Measurements from ENCODE around the gene EXOG. TPM values are rescaled to one million over a fixed set of nuclear protein-coding genes. Genes with fewer than 3 reads are reported as not detected.

EXOG gene
- total RNA-seq, 1 experiment from 2014 or later = 8.3 TPM

GRCh38 chr3:38491215-38491614 lies 4.9 kb upstream of the EXOG start:
- intact Hi-C loops (cut with micrococcal nuclease) = no loop called here
- Histone ChIP-seq H3K9me2 (ENCODE audit: insufficient read depth) (no peaks in the 10 kb centered on the region), H3K27ac (ENCODE audit: low read depth, low read length) (no peak overlapping the region), H3K9me3 (ENCODE audit: control insufficient read depth in 1 of 2, insufficient read depth in 1 of 2, low read depth in 1 of 2, low read length in 2 of 2) (no peaks in the 10 kb centered on the region), H2AFZ (ENCODE audit: low read depth, low read length, poor library complexity, severe bottlenecking) (no peak overlapping the region), H3K27me3 (ENCODE audit: insufficient read depth, low read length) (no peaks in the 10 kb centered on the region), H4K20me1 (ENCODE audit: insufficient read depth) (no peaks in the 10 kb centered on the region), H3K4me3 (replicated peaks in 1 of 2; ENCODE audit: low read depth in 1 of 2, low read length in 2 of 2) (no peak overlapping the region), H3K9ac (ENCODE audit: low read length) (no peak overlapping the region), H3K4me1 (ENCODE audit: control insufficient read depth in 1 of 2, insufficient read depth in 2 of 2, low read length in 2 of 2) (no peaks in the 10 kb centered on the region), H3K4me2 (ENCODE audit: low read length) (no peak overlapping the region), H3K36me3 (ENCODE audit: control insufficient read depth in 1 of 2, insufficient read depth in 2 of 2, low read length in 2 of 2) (no peaks in the 10 kb centered on the region), H3K79me2 (ENCODE audit: insufficient read depth, low read length) (no peaks in the 10 kb centered on the region)
- ChIA-PET RAD21 (ENCODE audit: low non-redundant PET in 1 of 2, low total read pairs in 2 of 2, uncharacterized antibody in 2 of 2, unreplicated experiment in 2 of 2) (no interaction called here), POLR2A (no interaction called here), CTCF (no interaction called here)
- TF ChIP-seq ZFX (IDR thresholded peaks at IDR 0.05) (no peak), ATF3 (IDR thresholded peaks at IDR 0.05) (no peak), POLR2AphosphoS5 (IDR thresholded peaks at IDR 0.05; ENCODE audit: low read depth, low read length) (no peak), POLR2A (IDR thresholded peaks at IDR 0.05; ENCODE audit: borderline replicate concordance, extremely low read depth, insufficient read depth, insufficient read length) (no peak), EZH2phosphoT487 (IDR thresholded peaks at IDR 0.05; ENCODE audit: borderline replicate concordance) (no peak), EGR1 (IDR thresholded peaks at IDR 0.05; ENCODE audit: low read depth) (no peak), MAX (IDR thresholded peaks at IDR 0.05) (no peak), SP1 (IDR thresholded peaks at IDR 0.05; ENCODE audit: low read depth) (no peak), CEBPB (IDR thresholded peaks at IDR 0.05; ENCODE audit: low read depth) (no peak), RAD21 (IDR thresholded peaks at IDR 0.05; ENCODE audit: low read depth) (no peak)
- BruUV-seq (replicated peaks) = no TSS peak
- ATAC-seq = no peak
- no peak for DNase-seq (ENCODE audit: low read depth, low spot score)

GRCh38 chr3:38493031-38493430 lies 3.1 kb upstream of the EXOG start:
- Histone ChIP-seq H4K20me1 (ENCODE audit: insufficient read depth) (no peaks in the 10 kb centered on the region), H3K4me3 (replicated peaks in 1 of 2; ENCODE audit: low read depth in 1 of 2, low read length in 2 of 2) (no peak overlapping the region), H3K9me2 (ENCODE audit: insufficient read depth) (no peaks in the 10 kb centered on the region), H3K36me3 (ENCODE audit: control insufficient read depth in 1 of 2, insufficient read depth in 2 of 2, low read length in 2 of 2) (no peaks in the 10 kb centered on the region), H2AFZ (ENCODE audit: low read depth, low read length, poor library complexity, severe bottlenecking) (no peak overlapping the region), H3K27ac (ENCODE audit: low read depth, low read length) (no peak overlapping the region), H3K9ac (ENCODE audit: low read length) (no peak overlapping the region), H3K79me2 (ENCODE audit: insufficient read depth, low read length) (no peaks in the 10 kb centered on the region; the same call in 1 of the 2 replicates), H3K4me2 (ENCODE audit: low read length) (no peak overlapping the region), H3K4me1 (ENCODE audit: control insufficient read depth in 1 of 2, insufficient read depth in 2 of 2, low read length in 2 of 2) (peaks cover 4 to 7% of the 10 kb centered on the region in 2 experiments; a peak in 3 of 4 replicates), H3K27me3 (ENCODE audit: insufficient read depth, low read length) (no peaks in the 10 kb centered on the region), H3K9me3 (ENCODE audit: control insufficient read depth in 1 of 2, insufficient read depth in 1 of 2, low read depth in 1 of 2, low read length in 2 of 2) (no peaks in the 10 kb centered on the region)
- TF ChIP-seq SP1 (IDR thresholded peaks at IDR 0.05; ENCODE audit: low read depth) (no peak), YY1 (IDR thresholded peaks at IDR 0.05; ENCODE audit: extremely low read depth, insufficient replicate concordance, low read depth, low read length) (no peak), ATF3 (IDR thresholded peaks at IDR 0.05) (no peak), CEBPB (IDR thresholded peaks at IDR 0.05; ENCODE audit: low read depth) (no peak), FOSL1 (IDR thresholded peaks at IDR 0.05; ENCODE audit: low read depth) (no peak), EZH2phosphoT487 (IDR thresholded peaks at IDR 0.05; ENCODE audit: borderline replicate concordance) (no peak), TCF7L2 (IDR thresholded peaks at IDR 0.05; ENCODE audit: borderline replicate concordance, extremely low read depth, insufficient read depth, insufficient read length) (no peak), POLR2AphosphoS5 (IDR thresholded peaks at IDR 0.05; ENCODE audit: low read depth, low read length) (no peak), SRF (IDR thresholded peaks at IDR 0.05; ENCODE audit: low read depth) (no peak), CTCF (IDR thresholded peaks at IDR 0.05 in 2 of 3, conservative IDR thresholded peaks at IDR 0.05 in 1 of 3; ENCODE audit: borderline replicate concordance in 1 of 3, insufficient read depth in 1 of 3, low read depth in 2 of 3, low read length in 2 of 3) (no peak), ZFX (IDR thresholded peaks at IDR 0.05) (no peak), RAD21 (IDR thresholded peaks at IDR 0.05; ENCODE audit: low read depth) (no peak)
- ChIA-PET POLR2A (no interaction called here), RAD21 (ENCODE audit: low non-redundant PET in 1 of 2, low total read pairs in 2 of 2, uncharacterized antibody in 2 of 2, unreplicated experiment in 2 of 2) (no interaction called here), CTCF (interaction anchor here (1.4 kb wide), 1 partner anchor 13 kb away, joined by 4 read pairs; no protein-coding TSS in a partner anchor)
- no peak for ATAC-seq
- intact Hi-C loops (cut with micrococcal nuclease) = no loop called here
- DNase-seq (ENCODE audit: low read depth, low spot score) = no peak
- no TSS peak for BruUV-seq (replicated peaks)
